Activated T-cell treated with anti-CD3 and anti-CD28 coated beads, Interleukin-2, amount 50 U/mL, for 72 hours (primary cell): ENCODE results near the gene SMC2. TPM values are rescaled to one million over a fixed set of nuclear protein-coding genes. Genes with fewer than 3 reads are reported as not detected.

Experiments
- ATAC-seq, 2 donors: fragments of 150-1000 bp; cut with Tn5 transposase; replicated peaks in 1 of 2; 2 replicates each; pipeline ENCODE4 v1.10.0; 2021; ENCODE audit warnings: moderate library complexity in 2 of 2, mild to moderate bottlenecking in 1 of 2
- DNase-seq, 2 donors: peaks; one replicate each; pipeline ENCODE4 v3.0.0; 2021 to 2022; ENCODE audit warnings: mixed read lengths in 1 of 2
- H3K27ac Mint-ChIP-seq: one replicate; pipeline ENCODE4 v1.8.0; 2022; ENCODE audit warnings: mild to moderate bottlenecking, moderate library complexity, mixed read lengths
- H3K27me3 Mint-ChIP-seq: one replicate; pipeline ENCODE4 v1.8.0; 2022; ENCODE audit warnings: low read depth, mixed read lengths
- H3K36me3 Mint-ChIP-seq, 2 donors: one replicate each; pipeline ENCODE4 v1.8.0; 2022; ENCODE audit warnings: mixed read lengths in 2 of 2, mild to moderate bottlenecking in 1 of 2; ENCODE audit not compliant: insufficient read depth in 2 of 2
- H3K4me1 Mint-ChIP-seq: one replicate; pipeline ENCODE4 v1.8.0; 2022; ENCODE audit warnings: low read depth, mixed read lengths
- H3K4me3 Mint-ChIP-seq, 2 donors: one replicate each; pipeline ENCODE4 v1.8.0; 2022; ENCODE audit warnings: mild to moderate bottlenecking in 2 of 2, mixed read lengths in 2 of 2, moderate library complexity in 2 of 2
- H3K9me3 Mint-ChIP-seq, 2 donors: one replicate each; pipeline ENCODE4 v1.8.0; 2022; ENCODE audit warnings: mixed read lengths in 2 of 2
- total RNA-seq, 2 donors: library from RNA; stranded (reverse); gene quantifications; one replicate each; pipeline ENCODE4 v1.2.3, GENCODE V29; 2022

Gene SMC2
- total RNA-seq, 2 donors from 2014 or later, result 55.0 to 65.4 TPM

- no peaks in the 10 kb centered on the region for H3K9me3 Mint-ChIP-seq
- no peak overlapping the region for H3K4me3 Mint-ChIP-seq
- peaks cover 7 to 32% of the 10 kb centered on the region in 2 donors for H3K36me3 Mint-ChIP-seq
- H3K4me1 Mint-ChIP-seq, result no peaks in the 10 kb centered on the region
- no peak overlapping the region for H3K27ac Mint-ChIP-seq
- H3K27me3 Mint-ChIP-seq, result no peaks in the 10 kb centered on the region
- ATAC-seq, result no peak
- no peak for DNase-seq
These were observed 24.8 kb downstream of the SMC2 start for GRCh38 chr9:104118916-104119315.

GRCh38 chr9:104121022-104121421, 26.9 kb downstream of the SMC2 start:
- Mint-ChIP-seq H3K36me3 (peaks cover 7 to 35% of the 10 kb centered on the region in 2 donors), H3K9me3 (no peaks in the 10 kb centered on the region), H3K27ac (no peak overlapping the region), H3K4me3 (no peak overlapping the region), H3K27me3 (no peaks in the 10 kb centered on the region), H3K4me1 (no peaks in the 10 kb centered on the region)
- ATAC-seq (no peak), DNase-seq (no peak)

GRCh38 chr9:104138243-104138868, 44.2 kb downstream of the SMC2 start:
- no peak overlapping the region for H3K27ac Mint-ChIP-seq
- peaks cover 10 to 41% of the 10 kb centered on the region in 2 donors for H3K36me3 Mint-ChIP-seq
- no peaks in the 10 kb centered on the region for H3K9me3 Mint-ChIP-seq
- no peak for ATAC-seq
- H3K27me3 Mint-ChIP-seq, result no peaks in the 10 kb centered on the region
- no peaks in the 10 kb centered on the region for H3K4me1 Mint-ChIP-seq
- no peak for DNase-seq
- no peak overlapping the region for H3K4me3 Mint-ChIP-seq

GRCh38 chr9:104142799-104143549, 48.9 kb downstream of the SMC2 start:
- H3K9me3 Mint-ChIP-seq, result no peaks in the 10 kb centered on the region
- H3K36me3 Mint-ChIP-seq, result peaks cover 4 to 19% of the 10 kb centered on the region in 2 donors
- DNase-seq (no peak), ATAC-seq (peak in 1 of 2 donors; percentile 41)
- no peak overlapping the region for H3K27ac Mint-ChIP-seq
- no peaks in the 10 kb centered on the region for H3K4me1 Mint-ChIP-seq
- H3K4me3 Mint-ChIP-seq, result no peak overlapping the region
- no peaks in the 10 kb centered on the region for H3K27me3 Mint-ChIP-seq

- peaks cover 4 to 17% of the 10 kb centered on the region in 2 donors for H3K36me3 Mint-ChIP-seq
- DNase-seq (no peak), ATAC-seq (peak in 1 of 2 donors; percentile 47)
- H3K27me3 Mint-ChIP-seq, result no peaks in the 10 kb centered on the region
- H3K4me1 Mint-ChIP-seq, result no peaks in the 10 kb centered on the region
- H3K27ac Mint-ChIP-seq, result no peak overlapping the region
- H3K4me3 Mint-ChIP-seq, result no peak overlapping the region
- no peaks in the 10 kb centered on the region for H3K9me3 Mint-ChIP-seq
These were observed 49.4 kb downstream of the SMC2 start for GRCh38 chr9:104143550-104143910.

- Mint-ChIP-seq H3K27me3 (no peaks in the 10 kb centered on the region), H3K9me3 (no peaks in the 10 kb centered on the region), H3K4me3 (no peak overlapping the region), H3K27ac (no peak overlapping the region), H3K4me1 (no peaks in the 10 kb centered on the region), H3K36me3 (peaks cover 4 to 13% of the 10 kb centered on the region in 2 donors)
- no peak for DNase-seq
- no peak for ATAC-seq
These were observed 50.2 kb downstream of the SMC2 start for GRCh38 chr9:104144336-104144735.

- H3K4me1 Mint-ChIP-seq, result no peaks in the 10 kb centered on the region
- H3K27ac Mint-ChIP-seq, result no peak overlapping the region
- no peak overlapping the region for H3K4me3 Mint-ChIP-seq
- ATAC-seq (no peak), DNase-seq (no peak)
- H3K36me3 Mint-ChIP-seq, result no peaks in the 10 kb centered on the region
- H3K27me3 Mint-ChIP-seq, result no peaks in the 10 kb centered on the region
- H3K9me3 Mint-ChIP-seq, result peaks cover 3 to 5% of the 10 kb centered on the region in 2 donors
These were observed 79.0 kb downstream of the SMC2 start for GRCh38 chr9:104173067-104173466.

GRCh38 chr9:104177003-104177611, 83.0 kb downstream of the SMC2 start:
- H3K27ac Mint-ChIP-seq, result no peak overlapping the region
- no peaks in the 10 kb centered on the region for H3K36me3 Mint-ChIP-seq
- no peak for DNase-seq
- H3K4me1 Mint-ChIP-seq, result no peaks in the 10 kb centered on the region
- no peak overlapping the region for H3K4me3 Mint-ChIP-seq
- H3K9me3 Mint-ChIP-seq, result no peaks in the 10 kb centered on the region
- no peak for ATAC-seq
- no peaks in the 10 kb centered on the region for H3K27me3 Mint-ChIP-seq

- no peak overlapping the region for H3K27ac Mint-ChIP-seq
- no peaks in the 10 kb centered on the region for H3K4me1 Mint-ChIP-seq
- no peak for ATAC-seq
- H3K9me3 Mint-ChIP-seq, result no peaks in the 10 kb centered on the region
- H3K4me3 Mint-ChIP-seq, result no peak overlapping the region
- no peaks in the 10 kb centered on the region for H3K36me3 Mint-ChIP-seq
- DNase-seq, result no peak
- no peaks in the 10 kb centered on the region for H3K27me3 Mint-ChIP-seq
These were observed 83.6 kb downstream of the SMC2 start for GRCh38 chr9:104177676-104178075.
